ENCODE data around the gene WSCD2. TPM values are rescaled to one million over a fixed set of nuclear protein-coding genes. Genes with fewer than 3 reads are reported as not detected.

Gene WSCD2
- total and polyA plus RNA-seq, 2 donors (not counting 3 experiments of a cell fraction or from before 2014, with no cell fraction given), result not detected

GRCh38 chr12:108098374-108098773 is 30.7 kb upstream of the WSCD2 start:
- Histone ChIP-seq H3K9ac (replicated peaks; ENCODE audit: extremely low read depth, insufficient read depth, low read length) (no peak overlapping the region), H3K79me2 (ENCODE audit: control insufficient read depth, insufficient read depth, low read length) (no peaks in the 10 kb centered on the region), H4K20me1 (replicated peaks; ENCODE audit: control insufficient read depth, extremely low read depth, insufficient read depth, low read length) (no peaks in the 10 kb centered on the region), H3K4me2 (ENCODE audit: insufficient read depth, low read length) (no peak overlapping the region), H3K4me1 (ENCODE audit: control insufficient read depth, extremely low read depth, insufficient read depth, low read length) (no peaks in the 10 kb centered on the region), H3K9me3 (replicated peaks; ENCODE audit: control insufficient read depth, insufficient read depth, low read length) (no peaks in the 10 kb centered on the region), H3K27ac (ENCODE audit: insufficient read depth, low read depth, low read length) (no peak overlapping the region), H2AFZ (ENCODE audit: low read depth, low read length) (no peak overlapping the region), H3K4me3 (replicated peaks in 1 of 3; ENCODE audit: insufficient read depth in 1 of 3, low read depth in 1 of 3, low read length in 3 of 3) (no peak overlapping the region), H3K27me3 (ENCODE audit: control insufficient read depth in 2 of 2, insufficient read depth in 2 of 2, low read length in 2 of 2) (no peaks in the 10 kb centered on the region), H3K36me3 (ENCODE audit: control insufficient read depth in 2 of 2, extremely low read depth in 1 of 2, insufficient read depth in 2 of 2, low read length in 2 of 2) (no peaks in the 10 kb centered on the region), H3K9me1 (replicated peaks; ENCODE audit: control insufficient read depth, extremely low read depth, insufficient read depth, low read length) (no peaks in the 10 kb centered on the region)
- intact Hi-C loops (cut with micrococcal nuclease) (no loop called here), dilution Hi-C loops (cut with MboI; ENCODE audit: extremely low pct_ligation_motif_present, low sequenced_read_pairs) (no loop called here)
- no TSS peak for BruUV-seq (replicated peaks)
- CTCF ChIA-PET, result interaction anchor here (1.6 kb wide), 1 partner anchor 105 kb away, joined by 3 read pairs; no protein-coding TSS in a partner anchor
- no peak for TF ChIP-seq GATA2 (IDR thresholded peaks at IDR 0.05; ENCODE audit: insufficient read depth, insufficient read length, low read depth, low read length)
- TF ChIP-seq MYC (IDR thresholded peaks at IDR 0.05; ENCODE audit: low read depth, low read length), result no peak
- TF ChIP-seq POLR2AphosphoS5 (IDR thresholded peaks at IDR 0.05; ENCODE audit: insufficient read depth, low read depth, low read length), result no peak
- no peak for TF ChIP-seq EZH2 (IDR thresholded peaks at IDR 0.05; ENCODE audit: borderline replicate concordance, low read depth, low read length, severe bottlenecking)
- TF ChIP-seq FOS (IDR thresholded peaks at IDR 0.05; ENCODE audit: borderline replicate concordance, insufficient read depth, low read length), result no peak
- no peak for TF ChIP-seq MAX (IDR thresholded peaks at IDR 0.05; ENCODE audit: insufficient read depth, insufficient read length)
- TF ChIP-seq POLR2A (IDR thresholded peaks at IDR 0.05; ENCODE audit: low read depth, low read length), result no peak
- TF ChIP-seq, protein P1, sequence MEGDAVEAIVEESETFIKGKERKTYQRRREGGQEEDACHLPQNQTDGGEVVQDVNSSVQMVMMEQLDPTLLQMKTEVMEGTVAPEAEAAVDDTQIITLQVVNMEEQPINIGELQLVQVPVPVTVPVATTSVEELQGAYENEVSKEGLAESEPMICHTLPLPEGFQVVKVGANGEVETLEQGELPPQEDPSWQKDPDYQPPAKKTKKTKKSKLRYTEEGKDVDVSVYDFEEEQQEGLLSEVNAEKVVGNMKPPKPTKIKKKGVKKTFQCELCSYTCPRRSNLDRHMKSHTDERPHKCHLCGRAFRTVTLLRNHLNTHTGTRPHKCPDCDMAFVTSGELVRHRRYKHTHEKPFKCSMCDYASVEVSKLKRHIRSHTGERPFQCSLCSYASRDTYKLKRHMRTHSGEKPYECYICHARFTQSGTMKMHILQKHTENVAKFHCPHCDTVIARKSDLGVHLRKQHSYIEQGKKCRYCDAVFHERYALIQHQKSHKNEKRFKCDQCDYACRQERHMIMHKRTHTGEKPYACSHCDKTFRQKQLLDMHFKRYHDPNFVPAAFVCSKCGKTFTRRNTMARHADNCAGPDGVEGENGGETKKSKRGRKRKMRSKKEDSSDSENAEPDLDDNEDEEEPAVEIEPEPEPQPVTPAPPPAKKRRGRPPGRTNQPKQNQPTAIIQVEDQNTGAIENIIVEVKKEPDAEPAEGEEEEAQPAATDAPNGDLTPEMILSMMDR (IDR thresholded peaks at IDR 0.05; ENCODE audit: extremely low read depth in 1 of 2, insufficient read depth in 1 of 2, low read depth in 1 of 2, low read length in 2 of 2), result no peak
- TF ChIP-seq JUN (IDR thresholded peaks at IDR 0.05; ENCODE audit: borderline replicate concordance, insufficient read depth, insufficient read length, low read depth), result no peak
- DNase-seq (ENCODE audit: low read depth, low spot score) (no peak), FAIRE-seq (no peak)
- POLR2A ChIA-PET, result no interaction called here
